K562 (cell line): Measurements from ENCODE around the gene TIMP2. TPM values are rescaled to one million over a fixed set of nuclear protein-coding genes. Genes with fewer than 3 reads are reported as not detected.

Experiments used
- C11orf30 ChIP-seq: fragments of 450-650 bp; IDR thresholded peaks from 2 replicates; pipeline ENCODE4 v1.6.1; 2016; ENCODE audit warnings: low read depth, mild to moderate bottlenecking
- CREM ChIP-seq: IDR thresholded peaks from 2 replicates; pipeline ENCODE4 v1.6.1; 2014; ENCODE audit warnings: antibody characterized with exemption, low read depth
- CSDE1 ChIP-seq, 2 experiments: fragments of 450-650 bp; IDR thresholded peaks; 2 replicates each; pipeline ENCODE4 v1.6.1; 2016; ENCODE audit warnings: mild to moderate bottlenecking in 1 of 2
- CTBP1 ChIP-seq: fragments of 450-650 bp; IDR thresholded peaks from 2 replicates; pipeline ENCODE4 v1.6.1; 2016; ENCODE audit warnings: borderline replicate concordance
- GATA2 ChIP-seq: sonication (generic); formaldehyde crosslinking; IDR thresholded peaks from 2 replicates; pipeline ENCODE4 v1.4.0; 2020; ENCODE audit warnings: mild to moderate bottlenecking, missing genetic modification reagents
- KAT2B ChIP-seq: IDR thresholded peaks from one replicate; pipeline ENCODE4 v1.6.1; 2012; ENCODE audit warnings: low read depth, mild to moderate bottlenecking, control low read depth, inconsistent platforms, low read length, moderate library complexity
- MBD2 ChIP-seq: sonication (generic); IDR thresholded peaks from 2 replicates; pipeline ENCODE4 v1.6.1; 2016; ENCODE audit warnings: low read depth, borderline replicate concordance
- MIER1 ChIP-seq: fragments of 450-650 bp; IDR thresholded peaks from 2 replicates; pipeline ENCODE4 v1.6.1; 2016; ENCODE audit warnings: antibody characterized with exemption, mild to moderate bottlenecking, low read depth
- NUFIP1 ChIP-seq: fragments of 450-650 bp; IDR thresholded peaks from 2 replicates; pipeline ENCODE4 v1.6.1; 2018; ENCODE audit not compliant: partially characterized antibody
- RBM22 ChIP-seq: fragments of 200-400 bp; formaldehyde crosslinking; IDR thresholded peaks from 2 replicates; pipeline ENCODE4 v1.6.1; 2018; ENCODE audit warnings: low read length, low read depth; ENCODE audit not compliant: poor library complexity, severe bottlenecking
- SIN3B ChIP-seq: fragments of 450-650 bp; IDR thresholded peaks from 2 replicates; pipeline ENCODE4 v1.6.1; 2017; ENCODE audit warnings: low read depth, mild to moderate bottlenecking, moderate library complexity
- ZBTB7A ChIP-seq: IDR thresholded peaks from 2 replicates; pipeline ENCODE4 v1.6.1; 2011; ENCODE audit warnings: low read depth, mild to moderate bottlenecking, low read length, moderate library complexity, borderline replicate concordance; ENCODE audit not compliant: control insufficient read depth
- ZNF134 ChIP-seq: fragments of 250-450 bp; sonication (Bioruptor Pico); conservative IDR thresholded peaks from 2 replicates; pipeline ENCODE4 v1.4.0; 2020
- polyA plus RNA-seq, 8 experiments: library from polyadenylated mRNA; depleted of rRNA in 4 of 8; stranded (reverse) in 5 of 8; unstranded in 3 of 8; fragments of >200 nt; fragmentation: Nextera tagmentation in 2 of 8; fragmentation: Illumina TruSeq in 1 of 8; extraction: Ambion mirVana in 2 of 8; extraction: Trizol in 1 of 8; gene quantifications; 2 replicates each; pipeline versions ENCODE4 v1.2.1 to v1.2.3, GENCODE V29; 2011 to 2014; ENCODE audit warnings: inconsistent platforms in 1 of 8, missing spikeins in 1 of 8
- total RNA-seq, 7 experiments: library from RNA; depleted of rRNA in 6 of 7; stranded (reverse); fragments of >200 nt in 6 of 7; fragmentation: Illumina TruSeq in 2 of 7; extraction: Trizol in 2 of 7; gene quantifications; 2 replicates each; pipeline versions ENCODE4 v1.2.1 to v1.2.3, GENCODE V29; 2011 to 2021; ENCODE audit warnings: low replicate concordance in 1 of 7
- TF ChIP-seq, protein P1 (sequence below): sonication (generic); formaldehyde crosslinking; IDR thresholded peaks from 2 replicates; pipeline ENCODE4 v1.8.1; 2023; ENCODE audit warnings: missing genetic modification reagents, mild to moderate bottlenecking, borderline replicate concordance
- TF ChIP-seq, protein P2 (sequence below): fragments of 450-650 bp; IDR thresholded peaks from 2 replicates; pipeline ENCODE4 v1.7.0; 2016; ENCODE audit warnings: borderline replicate concordance
- TF ChIP-seq, protein P3 (sequence below): fragments of 250-450 bp; sonication (Bioruptor Pico); IDR thresholded peaks from 2 replicates; pipeline ENCODE4 v1.4.0; 2020
- TF ChIP-seq, protein P4 (sequence below), 3 experiments: fragments of 200-800 bp in 1 of 3; sonication (Bioruptor generic) in 1 of 3; sonication (generic) in 1 of 3; formaldehyde crosslinking in 1 of 3; IDR thresholded peaks; 2 replicates each; pipeline versions ENCODE4 v1.6.1 to v1.8.0; 2016 to 2022; ENCODE audit warnings: mild to moderate bottlenecking in 2 of 3, missing compliant biosample characterization in 2 of 3, missing genetic modification characterization in 2 of 3, missing genetic modification reagents in 1 of 3
- TF ChIP-seq, protein P5 (sequence below), 2 experiments: fragments of 200-800 bp in 1 of 2; sonication (Bioruptor generic) in 1 of 2; sonication (generic) in 1 of 2; formaldehyde crosslinking in 1 of 2; IDR thresholded peaks in 1 of 2; conservative IDR thresholded peaks in 1 of 2; 2 replicates each; pipeline versions ENCODE4 v1.5.0 to v1.6.1; 2016 to 2020; ENCODE audit warnings: missing compliant biosample characterization in 1 of 2, missing genetic modification characterization in 1 of 2, missing genetic modification reagents in 1 of 2

The TIMP2 gene
- total and polyA plus RNA-seq, 9 of the 15 experiments (the other 6 are each of a cell fraction or from before 2014, with no cell fraction given) = 0.55 TPM; not detected in 8

DNA sequence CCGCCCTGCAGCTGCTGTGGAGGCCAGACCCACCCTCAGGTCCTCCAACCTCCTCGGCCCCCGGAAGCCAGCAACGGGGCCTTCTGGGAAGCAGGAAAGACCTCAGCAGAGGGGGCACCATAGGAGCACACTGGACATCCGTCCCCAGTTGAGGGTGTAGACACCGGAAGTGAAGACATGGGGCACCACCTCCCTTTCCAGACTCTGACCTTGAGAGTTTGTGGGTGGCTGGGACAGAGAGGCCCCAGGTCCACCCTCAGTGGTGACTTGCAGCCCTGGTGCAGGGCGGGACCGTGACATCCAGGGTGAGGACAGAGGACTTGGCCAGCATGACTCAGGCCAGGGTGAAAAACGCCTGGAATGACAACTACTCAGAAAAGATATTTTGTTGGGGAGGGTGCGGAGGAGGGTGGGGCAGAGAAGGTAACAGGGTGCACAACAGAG is 42.1 kb downstream of the TIMP2 start (continued):
- TF ChIP-seq RBM22 (no peak), CREM (0 out of 2 replicates have a peak, but pooled peaks have one; percentile 17), NUFIP1 (no peak), CTBP1 (peak; percentile 62), MIER1 (no peak), CSDE1 (IDR thresholded peaks at IDR 0.05) (no peak), C11orf30 (peak; percentile 76), MBD2 (no peak), SIN3B (no peak), KAT2B (no peak), ZBTB7A (no peak), GATA2 (CRISPR knock-in tag) (no peak), ZNF134 (CRISPR knock-in tag) (no peak)
- TF ChIP-seq, protein P1, sequence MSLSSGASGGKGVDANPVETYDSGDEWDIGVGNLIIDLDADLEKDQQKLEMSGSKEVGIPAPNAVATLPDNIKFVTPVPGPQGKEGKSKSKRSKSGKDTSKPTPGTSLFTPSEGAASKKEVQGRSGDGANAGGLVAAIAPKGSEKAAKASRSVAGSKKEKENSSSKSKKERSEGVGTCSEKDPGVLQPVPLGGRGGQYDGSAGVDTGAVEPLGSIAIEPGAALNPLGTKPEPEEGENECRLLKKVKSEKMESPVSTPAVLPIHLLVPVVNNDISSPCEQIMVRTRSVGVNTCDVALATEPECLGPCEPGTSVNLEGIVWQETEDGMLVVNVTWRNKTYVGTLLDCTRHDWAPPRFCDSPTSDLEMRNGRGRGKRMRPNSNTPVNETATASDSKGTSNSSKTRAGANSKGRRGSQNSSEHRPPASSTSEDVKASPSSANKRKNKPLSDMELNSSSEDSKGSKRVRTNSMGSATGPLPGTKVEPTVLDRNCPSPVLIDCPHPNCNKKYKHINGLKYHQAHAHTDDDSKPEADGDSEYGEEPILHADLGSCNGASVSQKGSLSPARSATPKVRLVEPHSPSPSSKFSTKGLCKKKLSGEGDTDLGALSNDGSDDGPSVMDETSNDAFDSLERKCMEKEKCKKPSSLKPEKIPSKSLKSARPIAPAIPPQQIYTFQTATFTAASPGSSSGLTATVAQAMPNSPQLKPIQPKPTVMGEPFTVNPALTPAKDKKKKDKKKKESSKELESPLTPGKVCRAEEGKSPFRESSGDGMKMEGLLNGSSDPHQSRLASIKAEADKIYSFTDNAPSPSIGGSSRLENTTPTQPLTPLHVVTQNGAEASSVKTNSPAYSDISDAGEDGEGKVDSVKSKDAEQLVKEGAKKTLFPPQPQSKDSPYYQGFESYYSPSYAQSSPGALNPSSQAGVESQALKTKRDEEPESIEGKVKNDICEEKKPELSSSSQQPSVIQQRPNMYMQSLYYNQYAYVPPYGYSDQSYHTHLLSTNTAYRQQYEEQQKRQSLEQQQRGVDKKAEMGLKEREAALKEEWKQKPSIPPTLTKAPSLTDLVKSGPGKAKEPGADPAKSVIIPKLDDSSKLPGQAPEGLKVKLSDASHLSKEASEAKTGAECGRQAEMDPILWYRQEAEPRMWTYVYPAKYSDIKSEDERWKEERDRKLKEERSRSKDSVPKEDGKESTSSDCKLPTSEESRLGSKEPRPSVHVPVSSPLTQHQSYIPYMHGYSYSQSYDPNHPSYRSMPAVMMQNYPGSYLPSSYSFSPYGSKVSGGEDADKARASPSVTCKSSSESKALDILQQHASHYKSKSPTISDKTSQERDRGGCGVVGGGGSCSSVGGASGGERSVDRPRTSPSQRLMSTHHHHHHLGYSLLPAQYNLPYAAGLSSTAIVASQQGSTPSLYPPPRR (CRISPR knock-in tag) = no peak
- TF ChIP-seq, protein P2, sequence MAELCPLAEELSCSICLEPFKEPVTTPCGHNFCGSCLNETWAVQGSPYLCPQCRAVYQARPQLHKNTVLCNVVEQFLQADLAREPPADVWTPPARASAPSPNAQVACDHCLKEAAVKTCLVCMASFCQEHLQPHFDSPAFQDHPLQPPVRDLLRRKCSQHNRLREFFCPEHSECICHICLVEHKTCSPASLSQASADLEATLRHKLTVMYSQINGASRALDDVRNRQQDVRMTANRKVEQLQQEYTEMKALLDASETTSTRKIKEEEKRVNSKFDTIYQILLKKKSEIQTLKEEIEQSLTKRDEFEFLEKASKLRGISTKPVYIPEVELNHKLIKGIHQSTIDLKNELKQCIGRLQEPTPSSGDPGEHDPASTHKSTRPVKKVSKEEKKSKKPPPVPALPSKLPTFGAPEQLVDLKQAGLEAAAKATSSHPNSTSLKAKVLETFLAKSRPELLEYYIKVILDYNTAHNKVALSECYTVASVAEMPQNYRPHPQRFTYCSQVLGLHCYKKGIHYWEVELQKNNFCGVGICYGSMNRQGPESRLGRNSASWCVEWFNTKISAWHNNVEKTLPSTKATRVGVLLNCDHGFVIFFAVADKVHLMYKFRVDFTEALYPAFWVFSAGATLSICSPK = no peak
- TF ChIP-seq, protein P3, sequence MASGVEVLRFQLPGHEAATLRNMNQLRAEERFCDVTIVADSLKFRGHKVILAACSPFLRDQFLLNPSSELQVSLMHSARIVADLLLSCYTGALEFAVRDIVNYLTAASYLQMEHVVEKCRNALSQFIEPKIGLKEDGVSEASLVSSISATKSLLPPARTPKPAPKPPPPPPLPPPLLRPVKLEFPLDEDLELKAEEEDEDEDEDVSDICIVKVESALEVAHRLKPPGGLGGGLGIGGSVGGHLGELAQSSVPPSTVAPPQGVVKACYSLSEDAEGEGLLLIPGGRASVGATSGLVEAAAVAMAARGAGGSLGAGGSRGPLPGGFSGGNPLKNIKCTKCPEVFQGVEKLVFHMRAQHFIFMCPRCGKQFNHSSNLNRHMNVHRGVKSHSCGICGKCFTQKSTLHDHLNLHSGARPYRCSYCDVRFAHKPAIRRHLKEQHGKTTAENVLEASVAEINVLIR = no peak
- TF ChIP-seq, protein P4, sequence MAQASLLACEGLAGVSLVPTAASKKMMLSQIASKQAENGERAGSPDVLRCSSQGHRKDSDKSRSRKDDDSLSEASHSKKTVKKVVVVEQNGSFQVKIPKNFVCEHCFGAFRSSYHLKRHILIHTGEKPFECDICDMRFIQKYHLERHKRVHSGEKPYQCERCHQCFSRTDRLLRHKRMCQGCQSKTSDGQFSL (CRISPR knock-in tag; IDR thresholded peaks at IDR 0.05) = no peak
- TF ChIP-seq, protein P4 (tag; IDR thresholded peaks at IDR 0.05) = no peak
- TF ChIP-seq, protein P5, sequence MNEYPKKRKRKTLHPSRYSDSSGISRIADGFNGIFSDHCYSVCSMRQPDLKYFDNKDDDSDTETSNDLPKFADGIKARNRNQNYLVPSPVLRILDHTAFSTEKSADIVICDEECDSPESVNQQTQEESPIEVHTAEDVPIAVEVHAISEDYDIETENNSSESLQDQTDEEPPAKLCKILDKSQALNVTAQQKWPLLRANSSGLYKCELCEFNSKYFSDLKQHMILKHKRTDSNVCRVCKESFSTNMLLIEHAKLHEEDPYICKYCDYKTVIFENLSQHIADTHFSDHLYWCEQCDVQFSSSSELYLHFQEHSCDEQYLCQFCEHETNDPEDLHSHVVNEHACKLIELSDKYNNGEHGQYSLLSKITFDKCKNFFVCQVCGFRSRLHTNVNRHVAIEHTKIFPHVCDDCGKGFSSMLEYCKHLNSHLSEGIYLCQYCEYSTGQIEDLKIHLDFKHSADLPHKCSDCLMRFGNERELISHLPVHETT (CRISPR knock-in tag; conservative IDR thresholded peaks at IDR 0.05 in 1 of 2, IDR thresholded peaks at IDR 0.05 in 1 of 2) = peak in 1 of 2 experiments; percentile 27; a peak in 1 of 4 replicates
